ENCODE results near the gene ZSCAN12.

DNA sequence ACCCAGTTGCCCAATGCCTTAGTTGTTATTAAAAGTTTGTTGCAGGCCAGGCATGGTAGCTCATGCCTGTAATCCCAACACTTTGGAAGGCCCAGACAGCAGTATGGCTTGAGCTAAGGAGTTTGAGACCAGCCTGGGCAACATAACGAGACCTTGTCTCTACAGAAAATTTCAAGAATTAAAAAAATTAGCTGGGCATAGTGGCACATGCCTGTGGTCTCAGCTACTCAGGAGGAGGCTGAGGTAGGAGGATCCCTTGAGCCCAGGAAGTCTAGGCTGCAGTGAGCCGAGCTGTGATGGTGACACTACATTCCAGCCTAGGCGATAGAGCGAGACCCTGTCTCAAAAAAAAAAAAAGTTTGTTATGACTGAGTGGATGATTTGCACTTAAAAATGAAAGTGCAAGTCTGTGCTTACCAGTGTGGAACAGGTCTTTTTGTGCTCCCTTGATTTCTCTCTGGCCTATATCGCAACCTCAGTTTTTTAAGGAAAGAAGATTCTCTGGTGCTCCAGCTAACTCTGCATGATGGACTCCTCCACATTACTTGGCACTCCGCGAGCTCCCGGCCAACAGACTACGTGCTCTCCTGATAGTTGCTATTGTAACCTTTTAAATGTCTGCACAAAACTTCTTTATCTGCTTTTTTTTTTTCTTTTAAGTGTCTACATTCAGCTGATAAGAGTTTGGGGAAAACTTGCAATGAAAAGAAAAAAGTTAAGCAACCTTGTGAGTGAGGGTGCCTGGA is 27.7 kb downstream of the ZSCAN12 start:
- TF ChIP-seq CTCF (IDR thresholded peaks at IDR 0.05) = no peak
- no peak for TF ChIP-seq POLR2AphosphoS5 (IDR thresholded peaks at IDR 0.05)
